Measurements from ENCODE around the gene AHCYL2.

AHCYL2 gene

DNA sequence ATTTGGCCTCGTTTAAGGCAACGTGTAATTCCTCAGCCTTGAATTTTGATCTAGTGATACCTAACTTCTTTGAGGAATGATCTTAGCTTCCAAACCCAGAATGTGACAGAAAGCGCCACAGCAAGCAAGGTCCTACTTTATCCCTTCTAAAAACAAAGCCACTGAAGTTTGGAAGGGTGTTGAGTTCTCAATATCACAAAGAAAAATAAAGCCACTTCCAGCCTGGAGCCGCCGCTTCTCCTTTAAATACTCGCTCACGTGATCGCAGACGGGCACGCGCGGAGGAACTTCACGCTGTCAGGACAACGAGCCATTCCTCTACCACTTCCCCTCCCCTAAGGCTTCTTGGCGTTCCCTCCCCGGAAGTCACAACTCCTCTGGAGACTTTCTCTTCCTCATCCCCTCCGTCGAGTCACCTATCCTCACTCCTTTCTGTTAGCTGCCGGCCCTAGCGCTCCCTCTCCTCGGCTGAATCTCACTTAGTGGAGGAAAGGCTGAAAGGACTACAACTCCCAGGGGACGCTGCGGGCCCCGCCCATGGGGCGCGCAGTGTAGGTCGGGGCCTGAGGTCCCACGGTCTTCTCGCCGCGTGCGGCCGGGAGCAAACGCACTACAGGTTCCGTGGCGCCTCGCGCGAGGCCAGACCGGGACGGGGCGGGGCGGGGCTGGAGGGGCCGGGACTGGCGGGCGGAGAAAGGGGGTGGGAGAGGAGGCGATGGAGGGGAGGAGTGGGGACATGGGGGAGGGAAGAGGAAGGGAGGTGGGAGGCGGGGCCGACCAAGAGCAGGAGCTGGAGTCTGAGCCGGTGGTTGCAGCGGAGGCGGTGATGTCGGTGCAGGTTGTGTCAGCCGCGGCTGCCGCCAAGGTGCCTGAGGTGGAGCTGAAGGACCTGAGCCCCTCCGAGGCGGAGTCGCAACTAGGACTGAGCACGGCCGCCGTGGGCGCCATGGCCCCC is at the start of gene AHCYL2:
Gene AHCYL2, plus strand, starts transcription at position 780 of the 955 bp plus-strand sequence.
- peak; percentile 91 to 92 for DNase-seq

DNA sequence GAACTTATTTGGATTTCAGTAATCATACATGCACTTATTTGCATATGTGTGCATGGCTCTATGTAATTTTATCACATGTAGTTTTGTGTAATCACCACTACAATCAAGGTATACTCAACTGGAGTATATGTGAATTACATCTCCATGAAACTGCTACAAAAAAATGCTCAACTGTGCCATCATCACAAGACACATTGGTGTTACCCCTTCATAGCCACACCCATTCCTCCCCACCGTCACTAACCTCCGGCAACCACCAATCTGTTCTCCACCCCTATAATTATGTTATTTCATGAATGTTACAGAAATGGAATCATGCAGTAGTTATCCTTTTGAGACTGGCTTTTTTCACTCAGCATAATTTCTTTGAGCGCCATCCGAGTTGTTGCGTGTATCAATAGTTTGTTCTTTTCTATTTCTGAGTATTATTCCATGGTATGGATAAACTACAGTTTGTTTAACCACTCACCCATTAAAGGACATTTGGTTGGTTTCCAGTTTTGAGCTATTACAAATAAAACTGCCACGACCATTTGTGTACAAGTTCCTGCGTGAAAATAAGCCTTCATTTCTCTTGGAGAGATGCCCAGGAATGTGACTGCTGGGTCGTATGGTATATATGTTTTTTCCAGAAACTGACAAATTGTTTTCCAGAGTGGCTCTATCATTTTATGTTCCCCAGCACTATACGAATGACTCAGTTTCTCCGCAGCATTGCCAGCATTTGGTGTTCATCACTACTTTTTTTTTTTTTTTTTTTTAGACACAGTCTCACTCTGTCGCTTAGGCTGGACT is 47.7 kb upstream of the AHCYL2 start:
- DNase-seq = no peak

DNA sequence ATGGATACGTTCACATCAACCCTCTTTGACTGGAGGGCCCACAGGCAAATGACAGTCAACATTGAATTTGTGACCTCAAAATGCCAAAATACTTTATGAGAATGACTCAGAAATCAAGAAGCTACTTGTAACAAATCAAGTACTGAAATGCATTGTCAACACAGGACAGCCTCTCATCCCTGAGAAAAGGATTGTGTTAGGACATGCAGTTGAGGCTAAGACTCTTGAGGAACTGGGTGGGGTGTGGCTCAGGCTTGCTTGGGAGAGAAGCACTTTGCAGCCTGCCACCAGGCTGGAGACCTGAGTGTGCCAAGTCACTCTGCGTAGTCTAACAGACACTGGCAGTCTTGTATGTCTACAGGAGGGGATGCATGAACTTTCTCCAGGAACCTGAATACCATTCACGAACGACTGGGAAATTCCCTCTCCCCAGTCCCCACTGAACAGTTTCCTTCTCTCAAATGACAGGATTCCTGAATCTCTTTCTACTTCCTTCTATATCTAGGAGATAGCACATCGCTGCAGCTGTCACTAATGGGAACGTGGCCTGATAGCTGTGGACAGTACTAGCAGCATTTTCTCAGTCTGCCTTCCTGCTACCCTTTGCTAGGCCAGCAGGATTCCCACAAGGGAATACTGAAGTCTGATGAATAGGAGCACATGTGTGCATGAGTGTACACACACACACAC is 39.7 kb upstream of the AHCYL2 start:
- DNase-seq = no peak

DNA sequence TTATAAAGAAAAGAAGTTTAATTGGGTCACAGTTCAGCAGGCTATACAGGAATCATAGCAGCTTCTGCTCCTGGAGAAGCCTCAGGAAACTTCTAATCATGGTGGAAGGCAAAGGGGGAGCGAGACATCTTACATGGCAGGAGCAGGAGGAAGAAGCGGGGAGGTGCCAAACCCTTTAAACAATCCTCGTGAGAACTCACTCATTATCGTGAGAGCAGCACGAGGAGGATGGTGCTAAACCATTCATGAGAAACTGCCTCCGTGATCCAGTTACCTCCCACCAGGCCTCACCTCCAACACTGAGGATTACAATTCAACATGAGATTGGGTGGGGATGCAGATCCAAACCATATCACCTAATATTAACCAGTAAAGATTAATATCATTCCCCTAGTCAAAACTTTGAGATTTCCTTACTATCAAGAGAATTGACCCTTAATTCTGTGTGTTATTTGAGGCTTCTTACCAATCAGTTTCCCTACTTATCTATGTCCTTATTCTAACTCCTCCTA is 38.0 kb upstream of the AHCYL2 start:
- DNase-seq = no peak

DNA sequence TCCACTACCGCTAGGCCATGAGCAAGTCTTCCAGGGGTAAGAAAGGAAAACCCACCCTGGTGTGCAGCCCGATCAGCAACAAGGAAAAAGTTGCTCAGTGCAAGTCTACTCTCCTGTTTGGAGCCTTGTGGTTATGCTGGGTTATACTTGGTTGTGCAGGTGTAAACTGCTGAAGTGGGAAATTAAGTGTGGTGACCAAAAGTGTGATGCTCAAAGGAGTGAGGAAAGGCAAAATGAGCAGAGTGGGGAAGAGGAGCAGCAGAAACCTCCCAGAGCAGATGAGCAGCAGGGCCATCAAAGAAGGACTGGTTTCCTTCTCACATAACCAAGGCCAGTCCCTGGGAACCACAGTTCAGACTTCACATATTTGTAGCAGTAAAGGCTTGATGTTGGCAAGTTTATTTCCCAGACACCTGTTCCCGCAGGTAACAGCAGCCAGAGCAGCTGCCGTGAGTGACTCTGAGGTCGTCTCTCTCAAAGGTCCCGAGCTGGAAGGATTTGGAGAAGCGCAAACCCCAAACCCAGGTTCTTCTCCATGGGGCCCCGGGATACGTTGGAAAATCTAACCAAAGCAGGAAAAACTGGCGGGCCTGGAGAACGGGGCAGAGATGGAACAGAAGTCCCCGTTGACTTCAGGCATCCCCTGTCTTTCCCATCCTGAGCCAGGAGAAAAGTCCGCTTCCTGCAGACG is 37.0 kb upstream of the AHCYL2 start:
- DNase-seq = no peak

DNA sequence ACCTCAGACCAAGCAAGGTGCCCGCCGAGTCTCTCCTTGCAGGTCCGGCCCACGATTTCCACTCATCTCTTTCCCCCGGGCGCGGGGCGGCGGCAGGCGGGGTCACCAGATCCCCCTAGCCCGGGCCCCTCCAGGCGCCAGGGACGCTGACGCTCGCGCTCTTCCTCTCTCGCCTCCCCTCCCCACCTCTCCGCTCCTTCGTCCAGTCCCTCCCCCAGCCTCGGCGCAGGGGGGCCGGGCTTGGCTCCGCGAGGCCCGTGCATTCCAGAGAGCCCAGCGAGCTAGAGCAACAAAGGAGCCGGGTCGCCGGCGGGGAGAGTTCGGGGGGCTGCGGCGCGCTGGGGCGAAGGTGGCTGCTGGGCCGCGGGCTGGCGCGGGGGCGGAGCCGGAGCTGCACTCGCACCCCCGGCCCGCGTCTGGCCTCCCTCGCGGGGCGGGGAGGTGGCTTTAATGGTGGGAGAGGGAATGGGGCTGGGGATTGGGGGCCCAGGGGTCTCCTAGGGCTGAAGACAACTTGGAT is 36.4 kb upstream of the AHCYL2 start, which contains the start of gene SMO:
Gene SMO, plus strand, starts transcription at position 262 of the 520 bp plus-strand sequence. CDS start 519 bp downstream, outside the sequence.
- DNase-seq = no peak

DNA sequence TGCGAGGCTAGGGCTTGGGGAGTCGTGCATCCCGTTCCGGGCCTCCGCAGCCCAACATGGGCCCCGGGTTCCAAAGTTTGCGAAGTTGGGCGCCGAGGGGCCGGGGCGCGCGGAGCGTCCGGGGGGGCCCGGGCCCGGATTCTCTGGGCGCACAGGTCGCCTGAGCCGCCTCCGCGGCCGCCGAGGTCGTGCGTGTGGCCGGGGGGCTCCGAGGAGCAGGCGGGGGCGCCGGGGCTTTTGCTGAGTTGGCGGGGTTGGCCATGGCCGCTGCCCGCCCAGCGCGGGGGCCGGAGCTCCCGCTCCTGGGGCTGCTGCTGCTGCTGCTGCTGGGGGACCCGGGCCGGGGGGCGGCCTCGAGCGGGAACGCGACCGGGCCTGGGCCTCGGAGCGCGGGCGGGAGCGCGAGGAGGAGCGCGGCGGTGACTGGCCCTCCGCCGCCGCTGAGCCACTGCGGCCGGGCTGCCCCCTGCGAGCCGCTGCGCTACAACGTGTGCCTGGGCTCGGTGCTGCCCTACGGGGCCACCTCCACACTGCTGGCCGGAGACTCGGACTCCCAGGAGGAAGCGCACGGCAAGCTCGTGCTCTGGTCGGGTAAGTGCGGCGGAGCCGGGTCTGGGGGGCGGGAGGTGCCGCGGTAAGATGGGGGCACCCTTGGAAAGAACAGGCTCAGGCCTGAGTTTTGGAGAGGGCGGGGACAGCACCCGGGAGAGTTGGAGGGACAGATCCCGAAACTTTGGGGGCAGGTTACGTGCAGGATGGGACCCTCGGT is 35.8 kb upstream of the AHCYL2 start:
- DNase-seq = peak in 1 of 2 donors; percentile 13

DNA sequence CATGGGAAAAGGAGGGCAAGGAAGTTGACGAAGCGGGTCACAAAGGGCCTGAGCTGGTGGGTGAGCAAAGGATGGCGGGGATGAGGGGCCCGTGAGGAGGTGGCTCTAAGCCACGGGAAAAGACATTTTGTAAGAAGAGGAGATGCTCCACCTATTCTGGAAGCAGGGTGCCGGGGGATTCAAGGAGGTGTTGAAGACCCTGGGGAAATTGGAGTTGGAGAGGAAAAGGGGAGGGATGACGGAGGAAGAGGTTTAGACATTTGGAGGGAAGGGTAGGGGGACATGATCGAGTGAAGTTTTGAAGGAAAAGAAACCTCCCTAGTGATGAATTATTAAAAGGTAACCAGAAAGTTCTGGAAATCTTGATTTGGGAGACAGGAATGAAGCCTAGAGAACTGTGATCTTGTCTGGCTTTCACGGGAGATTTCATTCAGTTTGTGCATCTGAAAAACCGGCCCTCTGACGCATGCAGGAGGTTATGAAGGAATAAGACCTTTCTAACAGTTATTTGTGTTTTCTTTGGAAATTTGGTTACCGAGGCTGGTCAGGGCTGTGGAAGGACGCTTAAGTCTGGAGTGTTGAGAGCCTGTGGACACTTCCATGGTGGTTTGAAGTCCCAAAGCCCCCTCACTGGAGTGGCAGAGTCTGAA is 35.0 kb upstream of the AHCYL2 start:
- no peak for DNase-seq

DNA sequence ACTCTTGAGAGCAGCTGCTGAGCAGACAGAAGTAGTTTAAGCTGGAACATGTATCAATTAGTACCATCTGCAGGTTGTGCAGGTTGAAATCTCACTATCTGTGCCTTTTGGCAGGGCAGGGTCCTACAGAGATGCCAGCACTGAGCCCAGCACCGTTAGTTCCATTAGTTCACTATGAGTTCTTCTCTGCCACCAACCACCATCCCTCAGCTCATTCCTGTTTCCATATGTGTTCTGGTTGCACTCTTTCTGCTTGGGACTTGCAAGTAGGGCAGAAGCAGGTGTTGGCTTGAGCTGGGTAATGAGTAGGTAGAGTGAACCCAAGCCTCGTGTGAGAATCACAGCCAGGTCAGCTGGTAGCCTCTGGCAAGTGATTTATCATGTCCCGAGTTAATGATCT is 33.6 kb upstream of the AHCYL2 start:
- DNase-seq = no peak

DNA sequence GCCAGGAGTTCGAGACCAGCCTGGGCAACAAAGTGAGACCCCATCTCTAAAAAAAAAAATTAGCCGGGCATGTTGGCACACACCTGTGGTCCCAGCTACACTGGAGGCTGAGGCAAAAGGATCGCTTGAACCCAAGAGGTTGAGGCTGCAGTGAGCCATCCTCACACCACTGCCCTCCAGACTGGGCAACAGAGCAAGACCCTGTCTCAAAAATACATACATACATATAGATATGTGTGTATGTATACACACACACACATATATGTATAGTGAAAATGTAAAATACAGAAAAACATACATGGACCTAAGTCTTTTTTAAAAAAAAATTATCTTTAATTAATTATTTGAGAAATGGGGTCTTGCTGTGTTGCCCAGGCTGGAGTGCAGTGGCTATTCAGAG is 30.9 kb upstream of the AHCYL2 start:
- DNase-seq = no peak

DNA sequence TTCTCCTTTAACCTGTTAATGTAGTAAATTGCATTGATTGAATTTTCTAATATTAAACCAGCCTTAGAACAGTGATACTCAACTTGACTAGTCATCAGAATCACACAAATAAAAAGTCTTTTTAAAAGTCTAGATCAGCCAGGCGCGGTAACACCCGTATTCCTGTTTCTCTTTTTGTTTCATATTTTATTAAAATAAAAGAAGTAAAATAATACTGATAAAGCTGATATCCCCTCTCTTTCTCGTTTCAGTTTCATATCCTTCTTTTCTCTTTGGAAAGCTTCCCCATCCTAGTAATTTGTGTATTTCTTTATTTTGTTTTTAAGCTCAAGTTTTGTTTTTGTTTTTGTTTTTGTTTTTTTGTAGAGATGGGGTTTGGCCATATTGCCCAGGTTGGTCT is 27.1 kb upstream of the AHCYL2 start:
- DNase-seq = peak; percentile 31 to 47

DNA sequence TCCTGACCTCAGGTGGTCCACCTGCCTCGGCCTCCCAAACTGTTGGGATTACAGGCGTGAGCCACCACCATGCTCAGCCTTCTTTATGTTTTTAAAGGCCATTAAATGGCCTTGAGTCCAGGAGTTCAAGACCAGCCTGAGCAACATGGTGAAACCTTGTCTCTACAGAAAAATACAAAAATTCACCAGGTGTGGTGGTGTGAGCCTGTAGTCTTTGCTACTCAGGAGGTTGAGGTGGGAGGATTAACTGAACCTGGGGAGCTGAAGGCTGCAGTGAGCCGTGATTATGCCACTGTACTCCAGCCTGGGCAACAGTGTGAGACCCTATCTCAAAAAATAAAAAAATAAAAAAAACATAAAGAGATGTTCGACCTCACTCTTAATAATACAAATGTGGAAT is 25.4 kb upstream of the AHCYL2 start:
- DNase-seq = no peak

DNA sequence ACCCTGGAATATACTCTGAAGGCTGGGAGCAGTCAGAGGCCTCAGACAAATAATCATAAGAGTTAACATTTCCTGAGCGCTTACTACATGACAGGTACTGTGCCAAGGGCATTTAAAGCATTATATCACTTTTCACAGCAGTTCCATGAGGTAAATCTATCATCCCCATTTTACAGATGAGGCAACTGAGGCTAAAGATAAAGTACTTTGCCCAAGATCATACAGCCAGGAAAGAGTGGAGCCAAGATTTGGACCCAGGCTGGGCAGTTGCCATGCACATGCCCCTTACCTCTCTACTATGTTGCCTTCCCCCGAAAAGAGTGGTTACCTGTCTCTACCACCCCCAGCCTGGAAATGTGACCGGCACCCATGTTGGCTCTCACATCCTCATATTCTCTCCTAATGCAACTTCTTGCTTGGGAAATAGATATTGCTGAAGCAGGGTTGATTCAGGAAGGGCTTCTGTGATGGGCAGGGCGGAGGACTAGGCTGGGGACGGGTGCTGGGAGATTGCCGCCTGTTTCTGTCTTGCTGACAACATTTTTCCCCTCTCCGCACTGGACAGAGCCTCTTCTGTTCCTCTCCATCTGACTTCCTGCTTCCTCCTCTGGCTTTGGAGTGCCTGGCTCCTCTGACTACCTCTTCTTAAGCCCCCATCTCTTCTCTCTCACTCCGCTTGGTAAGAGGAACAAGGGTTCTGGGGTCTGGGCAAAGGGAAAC is 22.6 kb upstream of the AHCYL2 start:
- DNase-seq = peak; percentile 20 to 26

DNA sequence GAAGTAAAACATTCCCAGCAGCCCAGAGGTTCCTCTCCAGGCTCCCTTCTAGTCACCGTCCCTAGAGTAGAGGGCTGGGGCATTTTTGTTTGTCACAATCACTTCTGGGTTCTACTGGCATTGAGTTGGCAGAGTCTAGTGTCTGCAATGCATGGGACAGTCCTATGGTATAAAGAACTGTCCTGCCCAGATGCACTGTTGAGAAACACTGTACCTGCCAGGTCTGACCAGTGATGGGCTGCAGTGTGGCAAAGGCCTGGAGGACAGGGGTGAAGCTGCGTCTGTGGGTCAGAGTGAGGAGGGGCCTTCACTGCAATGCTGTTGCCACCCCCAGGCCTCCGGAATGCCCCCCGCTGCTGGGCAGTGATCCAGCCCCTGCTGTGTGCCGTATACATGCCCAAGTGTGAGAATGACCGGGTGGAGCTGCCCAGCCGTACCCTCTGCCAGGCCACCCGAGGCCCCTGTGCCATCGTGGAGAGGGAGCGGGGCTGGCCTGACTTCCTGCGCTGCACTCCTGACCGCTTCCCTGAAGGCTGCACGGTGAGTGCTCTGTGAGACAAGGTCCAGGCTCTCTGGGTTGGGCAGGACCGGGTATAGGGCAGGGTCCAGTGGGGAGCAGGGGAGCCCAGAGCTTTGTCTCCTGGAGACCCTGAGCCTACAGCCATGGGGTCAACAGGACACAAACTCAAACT is 21.6 kb upstream of the AHCYL2 start:
- DNase-seq = no peak

DNA sequence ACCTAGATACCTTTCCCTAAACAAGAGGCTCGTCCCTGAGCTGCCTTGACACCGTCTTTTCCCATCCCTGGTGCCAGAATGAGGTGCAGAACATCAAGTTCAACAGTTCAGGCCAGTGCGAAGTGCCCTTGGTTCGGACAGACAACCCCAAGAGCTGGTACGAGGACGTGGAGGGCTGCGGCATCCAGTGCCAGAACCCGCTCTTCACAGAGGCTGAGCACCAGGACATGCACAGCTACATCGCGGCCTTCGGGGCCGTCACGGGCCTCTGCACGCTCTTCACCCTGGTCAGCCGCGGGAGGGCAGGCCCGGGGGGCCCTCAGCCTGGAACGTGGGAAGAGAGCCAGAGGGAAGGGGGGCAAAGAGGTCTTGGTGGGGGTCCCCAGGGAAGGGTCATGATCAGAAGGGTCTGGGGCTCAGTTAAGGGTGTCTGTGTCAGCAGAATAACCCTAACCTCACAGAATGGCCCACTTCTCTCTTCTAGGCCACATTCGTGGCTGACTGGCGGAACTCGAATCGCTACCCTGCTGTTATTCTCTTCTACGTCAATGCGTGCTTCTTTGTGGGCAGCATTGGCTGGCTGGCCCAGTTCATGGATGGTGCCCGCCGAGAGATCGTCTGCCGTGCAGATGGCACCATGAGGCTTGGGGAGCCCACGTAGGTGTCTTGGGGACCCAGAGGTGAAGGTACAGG is 19.6 kb upstream of the AHCYL2 start:
- no peak for DNase-seq

DNA sequence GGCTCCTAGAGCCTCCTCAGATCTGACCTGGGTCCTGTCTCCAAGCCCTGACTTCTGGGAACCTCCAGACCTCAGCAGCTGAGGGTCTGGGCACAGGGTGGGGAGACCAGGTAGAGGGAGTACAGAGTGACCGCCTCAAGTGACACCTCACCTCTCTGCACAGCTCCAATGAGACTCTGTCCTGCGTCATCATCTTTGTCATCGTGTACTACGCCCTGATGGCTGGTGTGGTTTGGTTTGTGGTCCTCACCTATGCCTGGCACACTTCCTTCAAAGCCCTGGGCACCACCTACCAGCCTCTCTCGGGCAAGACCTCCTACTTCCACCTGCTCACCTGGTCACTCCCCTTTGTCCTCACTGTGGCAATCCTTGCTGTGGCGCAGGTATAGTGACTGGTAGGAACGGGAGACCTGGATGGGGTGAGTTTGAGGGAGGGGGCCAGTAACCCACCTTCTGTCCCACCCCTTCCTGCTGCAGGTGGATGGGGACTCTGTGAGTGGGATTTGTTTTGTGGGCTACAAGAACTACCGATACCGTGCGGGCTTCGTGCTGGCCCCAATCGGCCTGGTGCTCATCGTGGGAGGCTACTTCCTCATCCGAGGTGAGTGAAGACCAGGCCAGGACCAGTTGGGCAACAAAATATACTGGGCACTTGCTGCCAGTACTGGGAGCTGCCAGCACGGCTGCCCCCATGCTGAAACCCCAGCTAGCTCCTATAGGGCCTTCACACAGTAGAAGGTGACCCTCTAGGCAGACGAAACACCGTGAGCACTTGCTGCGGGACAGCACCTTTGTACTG is 18.6 kb upstream of the AHCYL2 start:
- DNase-seq = no peak

DNA sequence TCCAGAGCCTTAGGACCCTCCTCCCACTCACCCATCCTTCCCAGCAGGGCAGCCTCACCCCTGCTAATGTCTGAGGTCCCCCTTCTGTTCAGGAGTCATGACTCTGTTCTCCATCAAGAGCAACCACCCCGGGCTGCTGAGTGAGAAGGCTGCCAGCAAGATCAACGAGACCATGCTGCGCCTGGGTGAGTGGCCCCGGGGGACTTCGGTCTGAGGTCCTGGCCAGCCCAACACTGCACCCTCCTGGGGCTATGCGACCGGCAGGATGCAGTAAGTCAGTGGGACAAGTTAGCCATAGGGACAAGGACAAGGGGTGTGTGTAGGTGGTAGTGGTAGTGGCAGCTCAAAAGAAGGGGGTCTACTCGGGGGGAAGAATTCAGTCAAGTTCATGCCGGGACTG is 16.2 kb upstream of the AHCYL2 start:
- no peak for DNase-seq
